RWPE2 (cell line): ENCODE measurements around the gene FBLIM1.

Experiments used
- ATAC-seq: fragments of 200-7000 bp; cut with Tn5 transposase; 3 replicates; pipeline ENCODE4 v1.9.1; 2021; ENCODE audit warnings: low read depth
- DNase-seq: peaks from one replicate; pipeline ENCODE4 v3.0.0-alpha.2; 2020; ENCODE audit warnings: low spot score
- H3K27ac ChIP-seq: fragments of 450-650 bp; 2 replicates; pipeline ENCODE4 v1.5.1; 2017; ENCODE audit warnings: mild to moderate bottlenecking; ENCODE audit not compliant: poor library complexity, severe bottlenecking
- H3K27me3 ChIP-seq: fragments of 250-450 bp; sonication (Bioruptor Pico); 2 replicates; pipeline ENCODE4 v1.5.1; 2021; ENCODE audit warnings: mild to moderate bottlenecking, moderate library complexity; ENCODE audit not compliant: insufficient read depth, poor library complexity, severe bottlenecking
- H3K36me3 ChIP-seq: fragments of 250-450 bp; sonication (Bioruptor Pico); 2 replicates; pipeline ENCODE4 v1.5.1; 2020; ENCODE audit warnings: low read depth, mild to moderate bottlenecking, moderate library complexity
- H3K4me1 ChIP-seq: fragments of 250-450 bp; sonication (Bioruptor Pico); 2 replicates; pipeline ENCODE4 v1.5.1; 2021; ENCODE audit warnings: mild to moderate bottlenecking, moderate library complexity; ENCODE audit not compliant: insufficient read depth, poor library complexity, severe bottlenecking
- H3K4me3 ChIP-seq: fragments of 250-450 bp; sonication (Bioruptor Pico); 2 replicates; pipeline ENCODE4 v1.5.1; 2021; ENCODE audit warnings: mild to moderate bottlenecking, moderate library complexity; ENCODE audit not compliant: severe bottlenecking
- H3K9me3 ChIP-seq: fragments of 250-450 bp; sonication (Bioruptor Pico); 2 replicates; pipeline ENCODE4 v1.5.1; 2021; ENCODE audit warnings: mild to moderate bottlenecking, moderate library complexity; ENCODE audit not compliant: severe bottlenecking
- TF ChIP-seq, protein P1 (sequence below): fragments of 450-650 bp; IDR thresholded peaks from one replicate; pipeline ENCODE4 v1.5.1; 2017; ENCODE audit warnings: mild to moderate bottlenecking, moderate library complexity; ENCODE audit not compliant: poor library complexity, severe bottlenecking

The FBLIM1 gene

DNA sequence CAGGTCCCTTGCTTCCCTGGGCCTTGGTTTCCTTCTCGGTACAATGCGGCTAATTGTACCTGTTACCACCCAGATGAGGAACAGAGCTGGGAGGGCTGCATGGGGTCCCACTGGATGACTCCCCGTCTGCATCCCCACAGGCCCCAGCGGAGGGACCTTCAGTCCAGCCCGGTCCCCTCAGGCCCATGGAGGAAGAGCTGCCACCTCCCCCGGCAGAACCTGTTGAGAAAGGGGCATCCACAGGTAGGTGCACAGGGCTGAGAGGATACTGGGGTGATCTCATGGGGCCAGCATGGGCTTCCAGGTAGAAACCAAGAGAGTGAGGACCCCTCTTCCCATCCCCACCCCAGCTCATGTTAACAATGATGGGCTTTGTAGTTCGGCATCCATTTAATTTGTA, 9.8 kb downstream of the FBLIM1 start:
- TF ChIP-seq, protein P1, sequence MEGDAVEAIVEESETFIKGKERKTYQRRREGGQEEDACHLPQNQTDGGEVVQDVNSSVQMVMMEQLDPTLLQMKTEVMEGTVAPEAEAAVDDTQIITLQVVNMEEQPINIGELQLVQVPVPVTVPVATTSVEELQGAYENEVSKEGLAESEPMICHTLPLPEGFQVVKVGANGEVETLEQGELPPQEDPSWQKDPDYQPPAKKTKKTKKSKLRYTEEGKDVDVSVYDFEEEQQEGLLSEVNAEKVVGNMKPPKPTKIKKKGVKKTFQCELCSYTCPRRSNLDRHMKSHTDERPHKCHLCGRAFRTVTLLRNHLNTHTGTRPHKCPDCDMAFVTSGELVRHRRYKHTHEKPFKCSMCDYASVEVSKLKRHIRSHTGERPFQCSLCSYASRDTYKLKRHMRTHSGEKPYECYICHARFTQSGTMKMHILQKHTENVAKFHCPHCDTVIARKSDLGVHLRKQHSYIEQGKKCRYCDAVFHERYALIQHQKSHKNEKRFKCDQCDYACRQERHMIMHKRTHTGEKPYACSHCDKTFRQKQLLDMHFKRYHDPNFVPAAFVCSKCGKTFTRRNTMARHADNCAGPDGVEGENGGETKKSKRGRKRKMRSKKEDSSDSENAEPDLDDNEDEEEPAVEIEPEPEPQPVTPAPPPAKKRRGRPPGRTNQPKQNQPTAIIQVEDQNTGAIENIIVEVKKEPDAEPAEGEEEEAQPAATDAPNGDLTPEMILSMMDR: no peak
- Histone ChIP-seq H3K36me3 (peaks cover 88% of the 10 kb centered on the region), H3K27me3 (no peaks in the 10 kb centered on the region), H3K4me1 (peaks cover 31% of the 10 kb centered on the region), H3K9me3 (no peaks in the 10 kb centered on the region), H3K27ac (peak overlapping the region; percentile 7), H3K4me3 (no peak overlapping the region)
- DNase-seq (no peak), ATAC-seq (no peak)

DNA sequence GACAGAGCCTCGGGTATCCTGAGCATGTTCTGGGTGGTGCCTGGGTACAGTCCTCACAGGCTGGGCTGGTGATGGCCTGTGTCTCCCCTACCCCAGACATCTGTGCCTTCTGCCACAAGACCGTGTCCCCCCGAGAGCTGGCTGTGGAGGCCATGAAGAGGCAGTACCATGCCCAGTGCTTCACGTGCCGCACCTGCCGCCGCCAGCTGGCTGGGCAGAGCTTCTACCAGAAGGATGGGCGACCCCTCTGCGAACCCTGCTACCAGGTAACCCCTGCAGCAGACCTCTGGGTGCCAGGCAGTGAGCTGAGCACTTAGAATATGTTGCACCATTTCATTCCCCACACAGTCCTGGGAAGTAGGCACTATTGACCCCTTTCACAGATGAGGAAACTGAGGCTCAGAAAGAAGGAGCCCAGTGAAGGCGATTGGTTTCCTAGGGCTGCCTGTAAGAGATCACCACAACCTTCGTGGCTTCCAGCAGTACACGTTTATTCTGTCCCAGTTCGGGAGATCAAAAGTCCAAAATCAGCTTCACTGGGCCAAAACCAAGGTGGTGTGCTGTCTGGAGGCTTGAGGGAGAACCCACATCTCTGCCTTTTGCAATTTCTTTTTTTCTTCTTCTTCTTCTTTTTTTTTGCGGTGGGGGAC, 11.8 kb downstream of the FBLIM1 start:
- Histone ChIP-seq H3K36me3 (peaks cover 97% of the 10 kb centered on the region), H3K4me3 (no peak overlapping the region), H3K4me1 (peaks cover 11% of the 10 kb centered on the region), H3K27me3 (no peaks in the 10 kb centered on the region), H3K9me3 (no peaks in the 10 kb centered on the region), H3K27ac (no peak overlapping the region)
- TF ChIP-seq, protein P1: no peak
- no peak for ATAC-seq
- no peak for DNase-seq

DNA sequence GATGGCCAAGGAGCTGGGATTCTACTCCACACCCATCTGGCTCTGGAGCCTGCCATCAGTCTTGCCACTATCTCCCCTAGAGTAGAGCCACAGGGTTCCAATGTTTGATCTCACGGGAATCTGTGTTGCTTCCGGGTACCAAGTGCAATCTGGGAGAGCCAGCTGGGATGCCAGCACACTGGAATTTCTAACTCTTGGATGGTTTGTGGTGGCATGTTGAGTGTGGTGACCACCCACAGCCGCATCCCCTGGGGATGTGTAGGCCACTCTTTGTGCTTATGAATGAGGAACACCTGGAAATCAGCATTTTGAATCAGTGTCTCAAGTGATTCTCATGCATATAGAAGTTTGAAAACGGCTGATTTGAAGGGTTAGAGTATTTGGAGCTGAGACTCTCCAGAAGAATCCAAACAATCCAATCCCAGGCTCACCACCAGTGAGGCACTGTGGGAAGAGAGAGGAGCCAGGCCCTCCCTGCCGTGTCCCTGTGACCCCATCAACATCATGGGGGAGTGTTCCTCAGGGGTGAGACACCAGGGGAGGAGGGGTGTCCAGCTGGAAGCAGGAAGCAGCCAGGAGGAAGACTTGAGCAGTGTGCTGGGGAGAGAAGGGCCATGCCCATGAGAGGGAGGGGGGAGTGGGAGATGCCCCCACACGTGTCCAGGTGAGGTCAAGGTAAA, 13.4 kb downstream of the FBLIM1 start:
- H3K36me3 ChIP-seq: peaks cover 97% of the 10 kb centered on the region
- DNase-seq: no peak
- no peak overlapping the region for H3K4me3 ChIP-seq
- no peaks in the 10 kb centered on the region for H3K27me3 ChIP-seq
- TF ChIP-seq, protein P1: no peak
- ATAC-seq: no peak
- no peaks in the 10 kb centered on the region for H3K9me3 ChIP-seq
- no peak overlapping the region for H3K27ac ChIP-seq
- no peaks in the 10 kb centered on the region for H3K4me1 ChIP-seq

DNA sequence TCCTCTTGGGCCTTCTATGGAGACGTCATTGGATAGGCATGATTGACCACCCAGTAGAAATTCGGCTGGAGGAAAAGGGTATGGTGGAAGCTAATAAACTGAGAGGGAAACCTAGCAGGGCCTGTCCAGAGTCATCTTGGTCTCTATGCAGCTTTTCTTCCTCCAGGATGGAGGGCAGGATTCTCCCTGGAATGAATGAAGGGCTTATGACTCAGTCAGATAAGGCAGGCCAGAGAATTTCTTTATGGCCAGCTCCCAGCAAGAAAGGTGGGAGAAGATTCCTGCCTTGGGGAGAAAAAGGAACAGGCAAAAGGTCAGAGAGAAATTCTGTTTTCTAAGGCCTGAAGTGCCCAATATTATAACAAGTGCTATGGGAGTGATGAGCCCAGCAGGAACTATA, 17.1 kb downstream of the FBLIM1 start:
- peaks cover 100% of the 10 kb centered on the region for H3K36me3 ChIP-seq
- ATAC-seq (no peak), DNase-seq (no peak)

More for the DNA sequence above, 17.1 kb downstream of the FBLIM1 start:
- Histone ChIP-seq H3K4me3 (no peak overlapping the region), H3K4me1 (no peaks in the 10 kb centered on the region), H3K27me3 (no peaks in the 10 kb centered on the region), H3K9me3 (no peaks in the 10 kb centered on the region), H3K27ac (no peak overlapping the region)
- TF ChIP-seq, protein P1: no peak
